HepG2 (cell line): ENCODE results near the gene NECAB2. TPM values are rescaled to one million over a fixed set of nuclear protein-coding genes. Genes with fewer than 3 reads are reported as not detected.
A peak's percentile ranks its signal among the peaks of the same experiment; 100 is the strongest.

Source experiments
- CSRNP2 ChIP-seq: sonication (generic); formaldehyde crosslinking; conservative IDR thresholded peaks from 2 replicates; pipeline ENCODE4 v1.8.0; 2022; ENCODE audit warnings: low read depth, missing genetic modification reagents
- EZH2 ChIP-seq: conservative IDR thresholded peaks from 2 replicates; pipeline ENCODE4 v1.6.1; 2012; ENCODE audit warnings: mild to moderate bottlenecking, low read depth, low read length, moderate library complexity
- FOXK1 ChIP-seq: sonication (generic); formaldehyde crosslinking; IDR thresholded peaks from 2 replicates; pipeline ENCODE4 v1.4.0; 2020; ENCODE audit warnings: low read depth, missing genetic modification reagents, borderline replicate concordance
- FOXP1 ChIP-seq, 2 experiments: fragments of 450-650 bp in 1 of 2; IDR thresholded peaks; 2 replicates each; pipeline ENCODE4 v1.6.1; 2017 to 2018; ENCODE audit warnings: antibody characterized with exemption in 1 of 2
- GLI4 ChIP-seq: sonication (generic); formaldehyde crosslinking; IDR thresholded peaks from 2 replicates; pipeline ENCODE4 v1.5.1; 2020; ENCODE audit warnings: missing genetic modification reagents, mild to moderate bottlenecking, moderate library complexity, borderline replicate concordance
- HNF4A ChIP-seq: sonication (generic); formaldehyde crosslinking; IDR thresholded peaks from 2 replicates; pipeline ENCODE4 v1.4.0; 2020; ENCODE audit warnings: missing genetic modification reagents
- HNRNPH1 ChIP-seq: fragments of 200-400 bp; formaldehyde crosslinking; optimal IDR thresholded peaks from 2 replicates; pipeline ENCODE3; 2017; ENCODE audit warnings: mild to moderate bottlenecking, low read depth, low read length
- HNRNPL ChIP-seq: fragments of 200-400 bp; formaldehyde crosslinking; IDR thresholded peaks from 2 replicates; pipeline ENCODE4 v1.6.1; 2017; ENCODE audit warnings: mild to moderate bottlenecking, low read depth, low read length
- JUN ChIP-seq: sonication (generic); formaldehyde crosslinking; IDR thresholded peaks from 2 replicates; pipeline ENCODE4 v1.4.0; 2020; ENCODE audit warnings: mild to moderate bottlenecking, missing genetic modification reagents
- LCORL ChIP-seq, 2 experiments: fragments of 450-650 bp in 1 of 2; sonication (generic) in 1 of 2; formaldehyde crosslinking in 1 of 2; IDR thresholded peaks; 2 replicates each; pipeline versions ENCODE4 v1.5.0 to v1.6.1; 2017 to 2020; ENCODE audit warnings: antibody characterized with exemption in 1 of 2, missing genetic modification reagents in 1 of 2
- MYC ChIP-seq: sonication (generic); formaldehyde crosslinking; IDR thresholded peaks from 2 replicates; pipeline ENCODE4 v1.9.0; 2021; ENCODE audit warnings: missing genetic modification reagents, borderline replicate concordance
- SIN3B ChIP-seq: fragments of 150-350 bp; IDR thresholded peaks from 2 replicates; pipeline ENCODE4 v1.6.1; 2014; ENCODE audit warnings: low read length
- TBL1XR1 ChIP-seq: fragments of 150-350 bp; IDR thresholded peaks from 2 replicates; pipeline ENCODE4 v1.6.1; 2014; ENCODE audit warnings: borderline replicate concordance, low read length; ENCODE audit not compliant: partially characterized antibody
- TFE3 ChIP-seq: IDR thresholded peaks from 2 replicates; pipeline ENCODE4 v1.6.1; 2016
- TGIF2 ChIP-seq: IDR thresholded peaks from 2 replicates; pipeline ENCODE4 v1.6.1; 2016; ENCODE audit warnings: control low read depth, missing compliant biosample characterization
- TRAFD1 ChIP-seq: sonication (generic); formaldehyde crosslinking; IDR thresholded peaks from 2 replicates; pipeline ENCODE4 v1.5.1; 2020; ENCODE audit warnings: missing genetic modification reagents, mild to moderate bottlenecking, borderline replicate concordance
- ZBTB21 ChIP-seq: sonication (generic); formaldehyde crosslinking; IDR thresholded peaks from 2 replicates; pipeline ENCODE4 v1.4.0; 2020; ENCODE audit warnings: missing genetic modification reagents
- ZBTB42 ChIP-seq: sonication (generic); formaldehyde crosslinking; IDR thresholded peaks from 2 replicates; pipeline ENCODE4 v1.5.0; 2020; ENCODE audit warnings: mild to moderate bottlenecking, missing genetic modification reagents
- ZMYM3 ChIP-seq: sonication (generic); formaldehyde crosslinking; IDR thresholded peaks from 2 replicates; pipeline ENCODE4 v1.5.1; 2020; ENCODE audit warnings: mild to moderate bottlenecking, missing genetic modification reagents
- ZNF430 ChIP-seq: sonication (generic); formaldehyde crosslinking; IDR thresholded peaks from 2 replicates; pipeline ENCODE4 v1.9.0; 2021; ENCODE audit warnings: mild to moderate bottlenecking, missing genetic modification reagents
- ZNF691 ChIP-seq: sonication (generic); formaldehyde crosslinking; IDR thresholded peaks from 2 replicates; pipeline ENCODE4 v1.4.0; 2020; ENCODE audit warnings: missing genetic modification reagents, low read depth, mild to moderate bottlenecking, borderline replicate concordance
- ZNF747 ChIP-seq: sonication (generic); formaldehyde crosslinking; IDR thresholded peaks from 2 replicates; pipeline ENCODE4 v1.8.1; 2023; ENCODE audit warnings: missing genetic modification reagents, mild to moderate bottlenecking, borderline replicate concordance
- ZNF781 ChIP-seq: sonication (generic); formaldehyde crosslinking; IDR thresholded peaks from 2 replicates; pipeline ENCODE4 v1.5.1; 2020; ENCODE audit warnings: borderline replicate concordance, mild to moderate bottlenecking, missing genetic modification reagents; ENCODE audit errors: not compliant biosample characterization
- polyA plus RNA-seq, 8 experiments: library from polyadenylated mRNA; depleted of rRNA in 3 of 8; stranded (reverse) in 7 of 8; unstranded in 1 of 8; fragments of >200 nt; fragmentation: Illumina TruSeq in 4 of 8; extraction: Trizol in 4 of 8; gene quantifications; 2 replicates each; pipeline versions ENCODE4 v1.2.1 to v1.2.3, GENCODE V29; 2011 to 2016; ENCODE audit warnings: low read depth in 4 of 8, missing spikeins in 1 of 8, mixed read lengths in 1 of 8; ENCODE audit not compliant: insufficient read depth in 1 of 8
- total RNA-seq, 5 experiments: library from RNA; depleted of rRNA; stranded (reverse); fragments of >200 nt; fragmentation: Illumina TruSeq; extraction: Trizol; gene quantifications; 2 replicates each; pipeline ENCODE4 v1.2.3, GENCODE V29; 2016; ENCODE audit warnings: low read depth in 1 of 5

NECAB2 gene
- total and polyA plus RNA-seq, 2 of the 13 experiments (the other 11 are each of a cell fraction or from before 2014, with no cell fraction given): 0.21 to 0.49 TPM

GRCh38 chr16:83937922-83938885, 29.8 kb upstream of the NECAB2 start (continued):
- TF ChIP-seq JUN (CRISPR knock-in tag) (no peak), SIN3B (no peak), FOXP1 (IDR thresholded peaks at IDR 0.05) (no peak), FOXP1 (CRISPR knock-in tag; IDR thresholded peaks at IDR 0.05) (peak; percentile 13; the same call in 1 of the 2 replicates), ZNF691 (CRISPR knock-in tag) (no peak), TFE3 (CRISPR knock-in tag) (peak; percentile 21; the same call in 1 of the 2 replicates), ZBTB42 (CRISPR knock-in tag) (no peak), FOXK1 (CRISPR knock-in tag) (no peak), ZBTB21 (CRISPR knock-in tag) (0 out of 2 replicates have a peak, but pooled peaks have one; percentile 8), LCORL (IDR thresholded peaks at IDR 0.05) (no peak), LCORL (CRISPR knock-in tag; IDR thresholded peaks at IDR 0.05) (no peak), ZNF430 (CRISPR knock-in tag) (peak; percentile 62; the same call in 1 of the 2 replicates), HNRNPH1 (no peak), HNRNPL (no peak), ZNF781 (CRISPR knock-in tag) (peak; percentile 39), GLI4 (CRISPR knock-in tag) (no peak), MYC (CRISPR knock-in tag) (peak; percentile 33; the same call in 1 of the 2 replicates), HNF4A (CRISPR knock-in tag) (peak; percentile 70; the same call in 1 of the 2 replicates), EZH2 (no peak), TBL1XR1 (no peak), ZMYM3 (CRISPR knock-in tag) (peak; percentile 96), CSRNP2 (CRISPR knock-in tag) (no peak), TGIF2 (CRISPR knock-in tag) (no peak), ZNF747 (CRISPR knock-in tag) (no peak), TRAFD1 (CRISPR knock-in tag) (no peak)
